Dedifferentiated amniotic fluid mesenchymal stem cell (primary cell): Measurements from ENCODE around the gene ANKLE1.
"Not testable (repeated sequence)": the region's sequence is repeated elsewhere in the genome, so short reads cannot be mapped to it uniquely, and the experiment has no call there.

Experiments
- DNase-seq: peaks from one replicate; pipeline ENCODE4 v3.0.0-alpha.2; 2016; ENCODE audit errors: extremely low spot score

The ANKLE1 gene

DNA sequence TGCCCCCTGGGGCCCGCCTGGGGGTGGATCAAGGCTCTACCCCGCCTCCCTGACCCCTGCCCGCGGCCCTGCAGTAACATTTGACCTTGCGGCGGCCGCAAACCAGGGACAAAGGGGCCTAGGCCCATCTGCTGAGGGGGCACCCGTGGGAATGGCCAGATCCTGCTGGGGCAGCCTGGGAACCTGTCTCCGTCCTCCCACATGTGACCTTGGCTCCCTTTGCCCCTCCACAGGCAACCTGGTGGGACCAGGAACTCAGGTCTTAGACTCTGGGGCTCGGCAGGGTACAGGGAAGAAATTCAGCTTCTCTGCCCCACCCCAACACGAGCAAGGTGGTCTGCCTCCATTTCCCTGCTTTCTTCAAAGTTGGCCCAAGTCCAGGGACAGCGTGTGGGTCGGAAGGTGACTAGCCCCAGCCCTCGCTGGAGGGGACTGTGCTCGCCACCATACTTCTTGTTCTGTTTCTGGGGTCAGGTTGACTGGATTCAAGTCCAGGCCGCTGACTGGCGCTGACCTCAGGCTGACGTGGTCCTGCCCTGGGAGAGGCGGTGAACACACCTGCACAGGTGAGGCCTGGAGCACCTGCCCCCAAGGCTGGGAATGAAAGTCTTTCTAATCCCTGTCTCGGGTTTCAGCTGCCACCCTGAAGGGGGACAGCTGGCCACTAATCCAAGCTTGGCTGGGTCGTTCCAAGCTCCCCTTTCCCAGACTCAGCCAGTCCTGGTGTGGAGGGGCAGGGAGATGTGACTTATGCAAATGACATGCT is 33.5 kb upstream of the ANKLE1 start:
- DNase-seq = no peak

DNA sequence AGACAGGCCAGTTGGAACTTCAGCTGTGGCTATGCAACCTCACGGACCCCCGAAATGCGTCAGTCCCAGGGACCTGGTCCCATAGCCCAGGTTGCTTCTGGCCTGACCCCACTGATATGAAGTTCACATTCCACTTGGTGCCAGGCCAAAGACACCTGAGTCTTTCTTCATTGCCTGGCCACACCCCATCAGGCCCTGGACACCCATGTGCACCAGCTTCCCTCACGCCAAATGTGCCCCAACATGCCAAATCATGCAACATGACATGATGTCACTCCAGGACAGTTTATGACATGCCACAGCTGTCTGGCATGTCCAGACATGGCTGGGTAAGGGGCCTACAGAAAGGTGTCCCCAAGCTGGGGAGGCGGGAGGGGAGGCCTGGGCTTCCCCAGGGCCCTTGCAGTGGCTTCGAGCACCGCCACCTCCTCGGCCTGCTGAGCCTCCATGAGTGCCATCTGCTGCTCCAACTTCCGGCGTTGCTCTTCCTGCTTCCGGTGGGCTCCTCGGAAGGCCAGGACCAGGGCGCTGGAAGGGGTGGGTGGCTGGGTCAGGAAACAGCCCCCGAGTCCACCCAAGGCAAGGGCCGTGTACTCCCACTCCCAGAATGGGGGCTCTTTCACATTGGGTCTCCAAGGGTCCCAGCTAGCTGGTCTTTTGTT is 31.7 kb upstream of the ANKLE1 start:
- no peak for DNase-seq

DNA sequence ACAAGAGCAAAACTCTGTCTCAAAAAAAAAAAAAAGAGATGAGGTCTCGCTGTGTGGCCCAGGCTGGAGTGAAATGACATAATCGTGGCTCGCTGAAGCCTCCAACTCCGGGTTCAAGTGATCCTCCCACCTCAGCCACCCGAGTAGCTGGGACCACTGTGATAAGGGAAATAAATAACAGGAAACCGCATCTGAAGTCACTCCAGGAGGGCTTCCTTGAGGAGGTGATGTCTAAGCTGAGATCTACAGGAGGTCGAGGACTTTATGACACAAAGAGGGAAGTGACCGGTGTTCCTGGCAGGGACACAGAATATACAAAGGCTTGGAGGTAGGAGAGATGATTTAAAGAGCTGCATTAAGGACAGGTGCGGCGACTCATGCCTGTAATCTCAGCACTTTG is 27.1 kb upstream of the ANKLE1 start:
- no peak for DNase-seq

DNA sequence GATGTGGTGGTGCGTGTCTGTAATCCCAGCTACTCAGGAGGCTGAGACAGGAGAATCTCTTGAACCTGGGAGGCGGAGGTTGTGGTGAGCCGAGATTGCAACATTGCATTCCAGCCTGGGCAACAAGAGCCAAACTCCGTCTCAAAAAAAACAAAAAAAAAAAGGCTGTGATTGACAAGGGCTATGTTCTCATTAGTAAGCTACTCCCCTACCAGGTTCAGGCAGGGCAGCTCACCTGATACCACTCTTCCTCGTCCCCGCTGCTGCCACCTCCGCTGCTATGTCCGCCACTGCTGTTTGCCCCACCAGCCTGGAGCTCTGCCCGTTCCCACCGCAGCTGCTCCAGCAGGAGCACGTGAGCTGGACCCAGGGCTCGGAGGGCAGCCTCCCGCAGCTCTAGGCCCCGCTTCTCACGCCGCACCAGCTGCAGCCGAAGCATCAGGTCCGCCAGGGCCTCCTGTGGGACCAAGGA is 26.5 kb upstream of the ANKLE1 start:
- no peak for DNase-seq

DNA sequence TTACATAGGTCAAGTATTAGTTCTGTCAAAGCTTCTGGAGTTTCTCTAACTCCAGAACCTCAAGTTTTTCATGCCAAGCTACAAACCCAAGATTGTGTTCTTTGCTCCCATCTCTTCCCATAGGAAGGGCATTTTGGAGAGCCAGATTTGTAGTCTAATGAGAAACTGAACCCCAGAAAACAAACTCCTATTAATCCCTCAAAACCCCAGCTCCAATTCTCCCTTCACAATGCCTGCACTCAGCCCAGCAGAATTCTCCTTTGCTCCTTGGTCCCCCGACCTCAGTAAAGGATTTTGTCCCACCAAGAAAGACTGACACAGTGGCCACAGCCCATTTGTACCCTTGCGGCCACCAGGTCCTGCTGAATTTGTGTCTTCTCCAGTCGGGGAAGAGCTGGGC is 25.6 kb upstream of the ANKLE1 start:
- DNase-seq = no peak

DNA sequence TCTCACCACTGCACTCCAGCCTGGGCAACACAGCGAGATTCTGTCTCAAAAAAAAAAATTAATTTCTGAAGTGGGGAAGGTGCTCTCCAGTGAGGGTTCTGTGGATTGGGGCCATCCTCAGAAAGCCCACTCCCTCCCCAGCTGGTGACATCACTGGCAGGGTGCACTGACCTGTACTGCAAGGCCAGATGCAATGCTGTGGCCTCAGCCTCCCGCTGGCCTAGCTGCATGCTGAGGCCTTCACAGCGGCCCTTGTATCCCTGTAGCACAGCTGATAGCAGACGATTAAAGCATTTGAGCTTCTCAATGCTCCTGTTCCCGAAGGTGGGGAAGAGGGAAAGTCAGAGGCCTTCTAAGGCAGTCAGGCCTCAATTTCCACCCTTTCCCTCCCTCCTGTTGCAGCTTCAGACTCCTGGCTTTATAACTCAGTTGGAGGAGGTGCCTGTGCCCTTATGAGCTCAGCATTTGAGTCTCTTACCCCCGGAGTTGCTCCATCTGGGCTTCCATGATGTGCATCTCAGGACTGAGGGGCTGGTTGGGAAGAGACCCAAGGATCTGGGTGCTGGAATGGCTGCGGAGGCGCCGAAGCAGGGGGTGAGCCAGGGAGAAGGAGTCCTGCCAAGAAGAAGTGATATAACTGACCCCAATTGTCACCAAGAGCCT is 22.5 kb upstream of the ANKLE1 start:
- no peak for DNase-seq

DNA sequence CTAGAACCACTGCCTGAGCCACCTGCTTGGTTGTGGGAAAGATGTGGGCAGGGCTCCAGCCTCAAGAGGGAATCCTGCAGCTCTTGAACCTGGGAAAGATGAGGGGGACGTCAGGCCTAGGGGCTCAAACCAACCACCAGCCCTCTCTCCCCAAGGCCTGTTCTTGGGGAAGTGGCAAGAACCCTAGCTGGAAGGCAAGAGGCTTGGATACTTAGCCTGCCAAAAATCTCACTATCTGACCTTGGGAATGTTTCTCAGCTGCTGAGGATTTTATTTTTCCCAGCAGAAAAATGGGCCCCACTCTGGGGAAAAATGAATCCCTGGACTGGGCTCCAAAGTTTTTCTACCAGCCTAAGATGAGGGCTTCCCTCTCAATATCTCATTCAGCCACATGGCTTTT is 21.8 kb upstream of the ANKLE1 start:
- DNase-seq = no peak

DNA sequence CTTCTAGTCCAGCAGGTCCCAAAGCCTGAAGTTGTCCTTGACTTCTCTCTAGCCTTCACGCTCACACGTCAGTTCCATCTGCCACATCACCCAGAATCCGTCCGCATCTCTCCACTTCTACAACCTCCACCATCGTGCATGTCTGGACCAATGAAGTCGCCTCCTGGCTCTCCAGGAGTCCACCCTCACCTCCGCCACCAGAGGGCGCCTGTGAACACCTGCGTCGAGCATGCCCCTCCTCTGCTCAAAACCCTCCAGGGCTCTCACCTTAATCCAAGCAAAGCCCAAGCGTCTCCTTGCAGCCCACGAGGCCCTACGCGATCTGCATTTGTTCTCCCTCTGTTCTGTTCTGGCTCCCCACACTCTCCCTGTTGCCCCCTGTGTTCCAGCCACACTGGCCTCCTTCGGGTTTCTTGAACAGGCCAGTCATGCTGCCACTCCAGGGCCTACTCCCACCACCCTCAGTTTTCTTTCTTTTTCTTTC is 20.8 kb upstream of the ANKLE1 start:
- no peak for DNase-seq

DNA sequence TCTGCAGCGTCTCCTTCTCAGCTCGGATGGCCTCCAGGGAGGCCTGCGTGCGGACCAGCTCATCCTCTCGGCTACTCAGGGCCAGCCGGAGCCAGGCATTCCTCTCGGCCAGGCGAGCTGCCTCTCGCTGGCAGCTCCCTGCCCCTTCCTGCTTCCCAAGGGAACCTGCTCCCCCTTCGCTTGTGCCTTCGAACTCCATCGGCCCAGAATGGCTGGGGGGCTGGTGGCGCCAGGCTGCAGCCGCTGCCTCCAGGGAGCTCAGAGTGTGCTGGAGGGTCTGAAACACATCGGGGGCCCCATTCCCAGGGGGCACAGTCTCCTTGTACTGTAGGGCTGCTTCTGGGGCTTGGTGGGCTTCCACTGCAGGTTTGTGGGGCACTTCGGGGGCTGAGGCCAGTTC is 19.1 kb upstream of the ANKLE1 start:
- DNase-seq = no peak

DNA sequence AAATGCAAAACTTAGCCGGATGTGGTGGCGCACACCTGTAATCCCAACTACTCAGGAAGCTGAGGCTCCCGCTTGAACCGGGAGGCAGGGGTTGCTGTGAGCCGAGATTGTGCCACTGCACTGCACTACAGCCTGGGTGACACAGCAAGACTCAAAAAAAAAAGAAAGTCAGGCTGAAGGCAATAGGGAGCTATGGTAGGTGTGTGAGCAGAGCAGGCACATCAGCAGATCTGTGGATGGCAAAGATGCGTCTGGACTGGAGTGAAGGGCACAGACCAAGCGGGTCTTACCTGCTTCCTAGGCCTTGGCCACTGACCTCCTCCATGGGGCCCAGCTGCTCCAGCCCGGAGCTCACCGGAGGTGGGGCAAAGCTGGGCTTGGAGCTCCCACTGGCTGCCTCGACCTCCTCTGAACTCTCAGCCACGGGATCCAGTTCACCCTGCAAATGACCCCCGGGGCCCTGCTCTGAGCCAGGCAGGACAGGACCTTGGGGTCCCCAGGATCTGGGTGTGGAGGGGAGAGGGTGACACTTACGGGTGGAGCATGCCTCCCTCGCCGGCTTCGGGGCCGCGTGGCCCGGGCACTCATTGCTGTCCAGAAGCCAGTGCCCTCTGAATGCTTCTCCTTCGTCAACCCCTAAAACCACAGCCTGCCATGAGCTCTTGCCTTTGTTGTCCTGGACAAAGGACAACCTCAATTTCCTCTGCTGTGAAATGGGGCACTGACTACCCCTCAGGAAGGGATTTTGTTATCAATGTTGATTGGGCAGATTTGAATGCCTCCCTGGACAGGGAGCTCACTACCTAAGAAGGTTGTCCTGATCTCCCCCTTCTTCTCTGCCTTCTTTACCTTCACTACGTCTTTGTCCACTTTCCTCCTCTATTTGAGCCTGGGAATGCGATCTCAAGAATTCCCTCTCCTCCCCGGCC is 17.7 kb upstream of the ANKLE1 start:
- no peak for DNase-seq

DNA sequence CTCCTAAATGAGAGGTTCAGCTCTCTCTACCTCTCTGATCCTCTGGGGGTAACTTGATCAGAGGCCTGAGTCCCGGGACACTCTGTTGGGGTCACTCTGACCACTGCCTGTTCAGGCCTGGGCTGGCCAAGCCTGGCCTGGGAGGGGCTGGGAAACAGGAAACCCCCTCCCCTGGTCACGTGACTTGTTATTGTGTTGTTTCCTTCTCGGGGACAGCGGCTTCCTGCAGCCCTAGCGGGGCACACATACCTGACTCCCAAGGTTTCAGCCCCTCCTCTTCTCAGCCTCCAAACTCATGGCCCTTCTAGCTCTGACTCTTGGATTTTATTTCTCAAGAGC is 17.1 kb upstream of the ANKLE1 start, which contains the start of gene USHBP1:
Gene USHBP1 (minus strand): TSS at position 105 of the 339 bp plus-strand sequence. CDS start 446 bp downstream, outside the sequence.
- no peak for DNase-seq

DNA sequence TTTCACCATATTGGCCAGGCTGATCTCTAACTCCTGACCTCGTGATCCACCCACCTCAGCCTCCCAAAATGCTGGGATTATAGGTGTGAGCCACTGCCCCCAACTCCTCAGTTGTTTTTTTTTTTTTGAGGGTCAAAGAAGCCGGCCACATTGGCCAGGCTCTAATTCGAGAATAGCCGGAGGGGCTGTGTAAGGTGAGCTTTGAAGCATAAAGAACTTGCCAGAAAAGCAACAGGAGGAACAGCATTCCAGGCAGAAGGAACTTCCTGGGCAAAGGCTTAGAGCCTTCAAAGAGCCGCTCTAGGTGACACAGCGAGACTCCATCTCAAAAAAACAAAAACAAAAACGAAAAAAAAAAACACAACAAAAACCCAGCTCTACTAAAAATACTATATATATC is 15.7 kb upstream of the ANKLE1 start:
- no peak for DNase-seq

DNA sequence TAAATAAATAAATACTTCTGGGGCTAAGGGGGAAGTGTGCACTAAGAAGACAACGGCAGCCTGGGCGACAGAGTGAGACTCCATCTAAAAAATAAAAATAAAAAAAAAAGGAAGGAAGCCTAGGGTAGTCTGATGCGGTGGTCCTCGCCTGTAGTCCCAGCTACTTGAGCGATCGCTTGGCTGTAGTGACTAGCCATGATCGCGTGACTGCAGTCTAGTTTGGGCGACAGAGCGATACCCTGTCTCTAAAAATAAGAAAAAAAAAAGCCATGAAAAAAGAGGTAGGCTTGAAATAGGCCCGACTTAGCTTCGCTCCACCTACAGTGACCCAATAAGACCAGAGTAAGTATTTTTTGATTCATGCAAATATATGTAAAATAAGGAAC is 15.1 kb upstream of the ANKLE1 start:
- DNase-seq = no peak

DNA sequence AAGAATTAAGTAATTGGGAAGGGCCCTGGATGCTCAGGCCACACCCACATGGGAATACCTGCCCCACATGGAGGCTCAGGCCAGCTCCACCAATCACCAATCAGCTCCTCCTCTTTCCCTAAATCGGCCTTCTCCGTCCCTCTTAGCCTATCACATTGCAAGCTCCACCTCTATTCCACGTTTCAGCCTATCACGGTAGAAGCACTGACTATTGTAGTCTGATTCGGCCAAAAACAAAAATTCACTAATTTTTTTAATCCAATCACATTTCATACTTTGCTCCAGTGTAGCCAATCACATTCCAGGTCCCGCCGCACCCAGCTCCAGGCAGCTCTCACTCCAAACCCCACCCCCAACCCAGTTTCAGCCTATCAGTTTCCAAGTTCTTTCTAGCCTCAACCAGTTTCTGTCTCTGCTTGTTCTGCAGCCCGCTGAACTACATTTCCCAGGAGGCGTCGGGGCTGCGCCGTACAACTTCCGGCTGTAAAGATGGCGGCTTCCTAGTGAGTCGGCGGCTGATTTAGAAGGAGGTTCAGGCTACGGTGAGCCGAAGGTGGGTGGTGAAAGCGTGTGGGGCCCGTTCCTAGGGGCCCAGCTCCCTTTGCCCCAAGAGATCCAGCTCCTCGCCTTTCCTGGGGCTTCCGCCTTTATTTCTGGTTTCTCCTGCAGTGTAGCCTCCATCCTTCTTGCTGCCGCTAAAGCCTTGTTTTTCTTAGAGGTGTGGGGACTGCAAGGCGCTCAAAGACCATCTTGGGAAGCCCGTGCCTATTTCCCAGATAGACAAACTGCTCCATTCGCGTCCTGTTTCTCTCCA is 14.5 kb upstream of the ANKLE1 start, which contains the start of gene BABAM1:
Gene BABAM1 (plus strand): TSS at position 469 of the 814 bp plus-strand sequence. CDS start 1,364 bp downstream, outside the sequence.
- DNase-seq = peak; percentile 99

DNA sequence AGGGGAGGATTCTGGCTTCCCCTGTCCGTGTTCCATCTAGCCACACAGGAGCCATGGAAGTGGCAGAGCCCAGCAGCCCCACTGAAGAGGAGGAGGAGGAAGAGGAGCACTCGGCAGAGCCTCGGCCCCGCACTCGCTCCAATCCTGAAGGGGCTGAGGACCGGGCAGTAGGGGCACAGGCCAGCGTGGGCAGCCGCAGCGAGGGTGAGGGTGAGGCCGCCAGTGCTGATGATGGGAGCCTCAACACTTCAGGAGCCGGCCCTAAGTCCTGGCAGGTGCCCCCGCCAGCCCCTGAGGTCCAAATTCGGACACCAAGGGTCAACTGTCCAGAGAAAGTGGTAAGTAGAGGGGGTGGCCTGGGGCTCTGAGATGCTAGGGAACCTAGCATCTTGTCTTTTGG is 12.9 kb upstream of the ANKLE1 start:
- no peak for DNase-seq

DNA sequence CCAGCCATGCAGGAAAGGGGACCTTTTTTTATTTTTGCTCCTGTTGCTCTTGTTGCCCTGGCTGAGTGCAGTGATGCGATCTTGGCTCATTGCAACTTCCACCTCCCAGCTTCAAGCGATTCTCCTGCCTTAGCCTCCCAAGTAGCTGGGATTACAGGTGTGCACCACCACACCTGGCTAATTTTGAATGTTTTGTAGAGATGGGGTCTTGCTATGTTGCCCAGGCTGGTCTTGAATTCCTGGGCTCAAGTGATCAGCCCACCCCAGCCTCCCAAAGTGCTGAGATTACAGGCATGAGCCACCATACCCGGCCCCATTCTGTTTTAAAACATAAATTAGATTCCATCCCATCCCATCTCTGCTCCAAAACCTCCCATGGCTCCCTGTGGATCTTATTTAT is 6.8 kb upstream of the ANKLE1 start:
- DNase-seq = not testable (repeated sequence)

DNA sequence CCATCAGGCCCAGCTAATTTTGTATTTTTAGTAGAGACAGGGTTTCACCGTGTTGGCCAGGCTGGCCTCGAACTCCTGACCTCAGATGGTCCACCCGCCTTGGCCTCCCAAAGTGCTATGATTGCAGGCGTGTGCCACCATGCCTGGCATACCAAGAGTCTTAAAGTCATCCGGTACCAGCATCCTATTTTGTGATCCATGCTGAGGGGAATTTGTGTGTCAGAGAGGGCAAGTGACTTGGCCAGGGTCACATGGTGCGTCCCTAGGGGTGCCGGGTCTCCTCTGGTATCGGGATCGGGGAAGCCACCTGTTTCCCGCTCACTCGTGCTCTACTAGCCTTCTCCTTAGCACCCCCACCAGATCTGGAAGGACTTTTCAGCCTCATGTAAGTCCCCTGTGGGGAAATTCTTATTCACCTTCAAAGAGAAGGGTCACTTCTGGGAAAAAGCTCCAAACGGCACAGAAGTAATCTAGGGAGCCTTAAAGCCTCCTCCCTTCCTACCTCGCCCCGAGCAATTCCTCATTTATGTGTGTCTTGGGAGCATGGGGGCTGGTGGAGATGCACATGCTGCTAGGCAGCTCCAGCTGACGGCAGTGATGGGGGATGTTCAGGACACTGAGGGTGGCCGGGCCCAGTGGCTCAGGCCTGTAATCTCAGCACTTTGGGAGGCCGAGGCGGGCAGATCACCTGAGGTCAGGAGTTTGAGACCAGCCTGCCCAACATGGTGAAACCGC is 6.1 kb upstream of the ANKLE1 start:
- DNase-seq = no peak

DNA sequence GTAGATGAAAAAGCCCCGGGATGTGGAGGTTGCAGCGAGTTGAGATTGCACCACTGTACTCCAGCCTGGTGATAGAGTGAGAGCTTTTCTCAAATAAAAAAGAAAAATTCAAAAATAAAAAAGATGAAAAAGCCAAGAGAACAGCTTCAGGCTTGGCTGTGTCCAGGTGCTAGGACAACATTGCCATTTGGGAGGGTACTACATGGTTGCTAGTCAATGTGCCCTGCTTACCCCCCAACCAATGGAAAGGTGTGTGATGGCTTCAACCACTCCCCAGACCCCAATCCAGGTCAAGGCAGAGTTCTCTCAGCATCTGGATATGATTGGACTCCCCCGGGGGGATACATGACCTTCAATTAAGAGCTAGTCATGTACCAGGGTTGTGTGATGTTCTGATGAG is 2.3 kb upstream of the ANKLE1 start:
- DNase-seq = no peak

DNA sequence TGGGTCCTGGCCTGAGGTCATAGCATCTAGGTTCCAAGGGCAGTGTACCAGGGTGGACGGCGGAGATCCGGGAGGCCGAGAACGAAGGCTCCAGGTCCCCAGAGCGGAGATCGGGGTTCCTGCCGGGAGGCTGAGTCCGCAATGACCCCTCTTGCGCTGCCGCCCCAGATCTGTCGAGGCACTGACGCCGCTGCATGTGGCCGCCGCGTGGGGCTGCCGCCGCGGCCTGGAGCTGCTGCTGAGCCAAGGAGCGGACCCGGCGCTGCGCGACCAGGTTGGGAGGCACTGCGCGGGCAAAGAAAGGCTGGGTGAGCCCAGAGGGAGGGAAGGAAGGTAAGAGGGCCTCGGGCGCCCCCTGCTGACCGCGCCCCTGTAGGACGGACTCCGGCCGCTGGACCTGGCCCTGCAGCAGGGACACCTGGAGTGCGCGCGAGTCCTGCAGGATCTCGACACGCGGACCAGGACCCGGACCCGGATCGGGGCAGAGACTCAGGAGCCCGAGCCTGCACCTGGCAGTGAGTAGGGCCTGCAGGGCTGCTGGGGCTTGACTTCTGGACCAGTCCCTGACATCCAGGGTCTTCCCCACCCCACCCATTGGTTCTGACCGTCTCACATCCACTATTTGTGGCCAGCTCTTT is 906 bp downstream of the ANKLE1 start:
- peak; percentile 54 for DNase-seq
